GM18499 (cell line): ENCODE results near the gene ELP4.

Experiments used
- ATAC-seq: cut with Tn5 transposase; IDR thresholded peaks from one replicate; pipeline ENCODE4 v1.9.1; 2021; ENCODE audit warnings: moderate number of reproducible peaks; ENCODE audit not compliant: insufficient read depth, unreplicated experiment

ELP4 gene

GRCh38 chr11:31767066-31767465 lies 257.5 kb downstream of the ELP4 start:
- no peak for ATAC-seq

GRCh38 chr11:31767685-31768084 lies 258.1 kb downstream of the ELP4 start:
- ATAC-seq: no peak

- no peak for ATAC-seq
These were observed 259.4 kb downstream of the ELP4 start for GRCh38 chr11:31768749-31769640.

GRCh38 chr11:31770011-31770700 lies 260.6 kb downstream of the ELP4 start:
- no peak for ATAC-seq

GRCh38 chr11:31772412-31772811 lies 262.8 kb downstream of the ELP4 start:
- no peak for ATAC-seq

- no peak for ATAC-seq
These were observed 269.8 kb downstream of the ELP4 start for GRCh38 chr11:31779374-31779791.

GRCh38 chr11:31780078-31780477 lies 270.5 kb downstream of the ELP4 start:
- ATAC-seq: no peak

- ATAC-seq: no peak
These were observed 271.0 kb downstream of the ELP4 start for GRCh38 chr11:31780480-31780971.

GRCh38 chr11:31782257-31782656 lies 272.7 kb downstream of the ELP4 start:
- no peak for ATAC-seq

GRCh38 chr11:31783252-31783651 lies 273.7 kb downstream of the ELP4 start:
- ATAC-seq: no peak

- no peak for ATAC-seq
These were observed 275.0 kb downstream of the ELP4 start for GRCh38 chr11:31784611-31785010.

- no peak for ATAC-seq
These were observed 277.6 kb downstream of the ELP4 start for GRCh38 chr11:31786996-31787685.

GRCh38 chr11:31788085-31788484 lies 278.5 kb downstream of the ELP4 start:
- no peak for ATAC-seq

GRCh38 chr11:31790649-31791048 lies 281.1 kb downstream of the ELP4 start:
- ATAC-seq: no peak

GRCh38 chr11:31792036-31792435 lies 282.5 kb downstream of the ELP4 start:
- ATAC-seq: no peak

- ATAC-seq: no peak
These were observed 282.9 kb downstream of the ELP4 start for GRCh38 chr11:31792456-31792855.

- ATAC-seq: no peak
These were observed 283.7 kb downstream of the ELP4 start for GRCh38 chr11:31793264-31793663.

GRCh38 chr11:31794548-31794947 lies 285.0 kb downstream of the ELP4 start:
- ATAC-seq: no peak

- no peak for ATAC-seq
These were observed 286.3 kb downstream of the ELP4 start for GRCh38 chr11:31795706-31796498.
